Neuronal stem cell (in vitro differentiated cells): ENCODE data around the gene ASPHD1.
A peak's percentile ranks its signal among the peaks of the same experiment; 100 is the strongest.

Experiments
- DNase-seq: peaks from one replicate; pipeline ENCODE4 v3.0.0-alpha.2; 2013; ENCODE audit warnings: low spot score
- H2AFZ ChIP-seq: one replicate; pipeline ENCODE4 v1.6.1; 2013; ENCODE audit warnings: mild to moderate bottlenecking, low read length, inconsistent platforms
- H2AK5ac ChIP-seq: 2 replicates; pipeline ENCODE4 v1.6.1; 2013; ENCODE audit warnings: low read depth, mild to moderate bottlenecking, inconsistent platforms, low read length, moderate library complexity, mixed read lengths
- H2BK120ac ChIP-seq: 2 replicates; pipeline ENCODE4 v1.6.1; 2013; ENCODE audit warnings: low read depth, mild to moderate bottlenecking, inconsistent platforms, low read length, moderate library complexity, mixed read lengths
- H2BK12ac ChIP-seq: one replicate; pipeline ENCODE4 v1.6.1; 2013; ENCODE audit warnings: low read length, inconsistent platforms
- H2BK15ac ChIP-seq: 2 replicates; pipeline ENCODE4 v1.6.1; 2013; ENCODE audit warnings: mild to moderate bottlenecking, low read length, inconsistent platforms, mixed read lengths
- H2BK5ac ChIP-seq: one replicate; pipeline ENCODE4 v1.6.1; 2013; ENCODE audit warnings: inconsistent platforms, mild to moderate bottlenecking, low read length, moderate library complexity
- H3K14ac ChIP-seq: one replicate; pipeline ENCODE4 v1.6.1; 2013; ENCODE audit warnings: low read length, inconsistent platforms
- H3K18ac ChIP-seq: 2 replicates; pipeline ENCODE4 v1.6.1; 2013; ENCODE audit warnings: low read length, inconsistent platforms
- H3K23ac ChIP-seq: 2 replicates; pipeline ENCODE4 v1.6.1; 2013; ENCODE audit warnings: low read depth, mild to moderate bottlenecking, mixed read lengths, low read length, inconsistent platforms; ENCODE audit not compliant: poor library complexity
- H3K27ac ChIP-seq: replicated peaks from 3 replicates; pipeline ENCODE4 v1.5.1; 2013; ENCODE audit warnings: low read length, inconsistent platforms
- H3K27me3 ChIP-seq, 3 experiments: 2 replicates each; pipeline ENCODE4 v1.6.1; 2013; ENCODE audit warnings: low read length in 3 of 3, mild to moderate bottlenecking in 2 of 3, inconsistent platforms in 1 of 3, low read depth in 1 of 3, mixed read lengths in 1 of 3, moderate library complexity in 1 of 3; ENCODE audit not compliant: control insufficient read depth in 3 of 3, insufficient read depth in 3 of 3
- H3K36me3 ChIP-seq, 2 donors: replicated peaks in 1 of 2; 2 replicates each; pipeline ENCODE4 v1.6.1; 2013; ENCODE audit warnings: low read length in 2 of 2; ENCODE audit not compliant: control insufficient read depth in 2 of 2, insufficient read depth in 2 of 2
- H3K4ac ChIP-seq: 2 replicates; pipeline ENCODE4 v1.6.1; 2013; ENCODE audit warnings: inconsistent platforms, mild to moderate bottlenecking, low read length, moderate library complexity
- H3K4me1 ChIP-seq, 2 donors: 1 replicate in 1 of 2; 2 replicates in 1 of 2; pipeline ENCODE4 v1.6.1; 2013; ENCODE audit warnings: low read length in 2 of 2, low read depth in 1 of 2; ENCODE audit not compliant: control insufficient read depth in 2 of 2, insufficient read depth in 1 of 2
- H3K4me2 ChIP-seq: one replicate; pipeline ENCODE4 v1.6.1; 2013; ENCODE audit warnings: mild to moderate bottlenecking, low read length, inconsistent platforms; ENCODE audit not compliant: insufficient read depth, poor library complexity, severe bottlenecking
- H3K4me3 ChIP-seq, 2 donors: 2 replicates each; pipeline ENCODE4 v1.5.1; 2013; ENCODE audit warnings: low read length in 2 of 2, mild to moderate bottlenecking in 2 of 2, inconsistent platforms in 1 of 2, moderate library complexity in 1 of 2
- H3K79me1 ChIP-seq: one replicate; pipeline ENCODE4 v1.6.1; 2013; ENCODE audit warnings: low read depth, mild to moderate bottlenecking, inconsistent platforms, low read length, moderate library complexity
- H3K9ac ChIP-seq: one replicate; pipeline ENCODE4 v1.6.1; 2013; ENCODE audit warnings: mild to moderate bottlenecking, low read depth, low read length, inconsistent platforms; ENCODE audit not compliant: poor library complexity
- H3K9me3 ChIP-seq, 2 donors: replicated peaks in 1 of 2; 2 replicates each; pipeline versions ENCODE3 to v1.6.1; 2013; ENCODE audit warnings: low read length in 2 of 2, mild to moderate bottlenecking in 2 of 2, inconsistent platforms in 1 of 2, low read depth in 1 of 2, mixed read lengths in 1 of 2, moderate library complexity in 1 of 2; ENCODE audit not compliant: control insufficient read depth in 2 of 2, insufficient read depth in 1 of 2
- H4K8ac ChIP-seq: one replicate; pipeline ENCODE4 v1.6.1; 2013; ENCODE audit warnings: low read depth, mild to moderate bottlenecking, inconsistent platforms, low read length, moderate library complexity
- H4K91ac ChIP-seq: one replicate; pipeline ENCODE4 v1.6.1; 2013; ENCODE audit warnings: low read length, low read depth, mild to moderate bottlenecking, inconsistent platforms; ENCODE audit not compliant: poor library complexity
- WGBS, 2 donors: extraction: QIAGEN DNeasy Blood & Tissue Kit; methylation state at CpG; one replicate each; pipeline ENCODE4 v1.1.7; 2013; ENCODE audit warnings: missing lambda C conversion rate in 2 of 2, mixed read lengths in 1 of 2; ENCODE audit not compliant: insufficient read length in 2 of 2, insufficient replicate concordance in 1 of 2; ENCODE audit errors: extremely low coverage in 2 of 2; 5-methylcytosine and 5-hydroxymethylcytosine counted together

Gene ASPHD1

GRCh38 chr16:29922986-29923501 is 22.8 kb downstream of the ASPHD1 start:
- Histone ChIP-seq H3K4ac (no peak overlapping the region), H3K18ac (no peak overlapping the region), H4K8ac (no peak overlapping the region), H3K4me2 (no peak overlapping the region), H3K14ac (no peak overlapping the region), H3K23ac (peak overlapping the region; percentile 43), H3K27me3 (no peaks in the 10 kb centered on the region), H3K27ac (no peak overlapping the region), H2BK15ac (no peak overlapping the region), H3K79me1 (peaks cover 10% of the 10 kb centered on the region), H2BK12ac (no peak overlapping the region), H3K4me1 (peaks cover 5 to 14% of the 10 kb centered on the region in 2 donors), H3K9me3 (no peaks in the 10 kb centered on the region), H2AK5ac (no peak overlapping the region), H2BK120ac (no peak overlapping the region), H3K4me3 (no peak overlapping the region), H3K36me3 (peaks cover 6 to 45% of the 10 kb centered on the region in 2 donors), H2AFZ (no peak overlapping the region), H2BK5ac (no peak overlapping the region), H3K9ac (no peak overlapping the region), H4K91ac (no peak overlapping the region)
- DNase-seq, result no peak
- WGBS, 2 donors, result no CpG with 5 or more reads among the region's 12 CpGs

GRCh38 chr16:29925105-29925756 is 24.9 kb downstream of the ASPHD1 start:
- H2BK15ac ChIP-seq, result no peak overlapping the region
- no CpG with 5 or more reads among the region's 9 CpGs for WGBS, 2 donors
- peak overlapping the region; percentile 83 for H2BK5ac ChIP-seq
- H3K4me2 ChIP-seq, result peak overlapping the region; percentile 69
- H2AK5ac ChIP-seq, result no peak overlapping the region
- H4K8ac ChIP-seq, result no peak overlapping the region
- H4K91ac ChIP-seq, result no peak overlapping the region
- no peak overlapping the region for H2BK120ac ChIP-seq
- H3K4ac ChIP-seq, result no peak overlapping the region
- peak overlapping the region; percentile 99 for H3K9ac ChIP-seq
- H3K23ac ChIP-seq, result no peak overlapping the region
- H2BK12ac ChIP-seq, result no peak overlapping the region
- peak overlapping the region; percentile 69 to 90 for H3K4me3 ChIP-seq
- H3K79me1 ChIP-seq, result peaks cover 10% of the 10 kb centered on the region
- H3K27me3 ChIP-seq, result no peaks in the 10 kb centered on the region
- peak overlapping the region; percentile 93 for H2AFZ ChIP-seq
- no peak overlapping the region for H3K14ac ChIP-seq
- no peak overlapping the region for H3K18ac ChIP-seq
- peaks cover 6 to 29% of the 10 kb centered on the region in 2 donors for H3K36me3 ChIP-seq
- no peaks in the 10 kb centered on the region for H3K9me3 ChIP-seq
- no peak overlapping the region for H3K27ac ChIP-seq
- peaks cover 5 to 14% of the 10 kb centered on the region in 2 donors for H3K4me1 ChIP-seq
- DNase-seq, result peak; percentile 14

GRCh38 chr16:29925781-29926710 is 25.8 kb downstream of the ASPHD1 start, which contains the start of gene KCTD13:
KCTD13 (minus strand) TSS chr16:29926226; CDS start chr16:29926033, 193 bp downstream.
- Histone ChIP-seq H2BK5ac (peak within 1 kb of the TSS; percentile 83), H3K4me2 (peak within 1 kb of the TSS; percentile 83), H3K14ac (peak within 1 kb of the TSS; percentile 71), H3K9me3 (no peaks in the 10 kb centered on the region), H2AFZ (peak within 1 kb of the TSS; percentile 93), H3K79me1 (peaks cover 10% of the 10 kb centered on the region), H3K9ac (peak within 1 kb of the TSS; percentile 99), H3K27me3 (no peaks in the 10 kb centered on the region), H3K4me1 (peaks cover 5 to 14% of the 10 kb centered on the region in 2 donors), H4K8ac (no peak within 1 kb of the TSS), H2BK12ac (no peak within 1 kb of the TSS), H2BK15ac (peak within 1 kb of the TSS; percentile 45), H3K4ac (peak within 1 kb of the TSS; percentile 89), H3K18ac (peak within 1 kb of the TSS; percentile 99), H3K36me3 (peaks cover 6 to 21% of the 10 kb centered on the region in 2 donors), H3K4me3 (peak within 1 kb of the TSS; percentile 69 to 90), H4K91ac (no peak within 1 kb of the TSS), H2BK120ac (peak within 1 kb of the TSS; percentile 42), H2AK5ac (peak within 1 kb of the TSS; percentile 93), H3K23ac (peak within 1 kb of the TSS; percentile 100), H3K27ac (peak within 1 kb of the TSS; percentile 82)
- no CpG with 5 or more reads among the region's 89 CpGs for WGBS, 2 donors
- DNase-seq, result peak; percentile 96
